ENCODE measurements around the gene STN1.

DNA sequence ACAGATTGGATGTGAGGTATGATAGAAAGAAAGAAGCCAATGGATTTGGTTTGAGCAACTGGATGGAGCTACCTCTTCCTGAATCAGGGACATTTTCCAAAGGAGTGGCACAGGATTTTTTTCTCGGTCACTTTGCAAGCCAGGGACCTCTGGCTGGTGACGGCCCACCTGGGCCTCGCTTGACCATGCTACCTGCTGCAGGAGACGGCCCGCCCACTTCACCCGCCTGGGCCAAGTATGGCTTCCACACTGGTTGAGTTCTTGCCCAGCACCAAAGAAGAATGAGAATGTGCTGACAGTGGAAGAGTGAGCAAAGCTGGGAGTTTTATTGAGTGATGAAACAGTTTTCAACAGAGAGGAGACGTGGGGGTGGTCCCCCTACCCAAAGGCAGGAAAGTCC is 38.2 kb downstream of the STN1 start:
- TF ChIP-seq, protein P1, sequence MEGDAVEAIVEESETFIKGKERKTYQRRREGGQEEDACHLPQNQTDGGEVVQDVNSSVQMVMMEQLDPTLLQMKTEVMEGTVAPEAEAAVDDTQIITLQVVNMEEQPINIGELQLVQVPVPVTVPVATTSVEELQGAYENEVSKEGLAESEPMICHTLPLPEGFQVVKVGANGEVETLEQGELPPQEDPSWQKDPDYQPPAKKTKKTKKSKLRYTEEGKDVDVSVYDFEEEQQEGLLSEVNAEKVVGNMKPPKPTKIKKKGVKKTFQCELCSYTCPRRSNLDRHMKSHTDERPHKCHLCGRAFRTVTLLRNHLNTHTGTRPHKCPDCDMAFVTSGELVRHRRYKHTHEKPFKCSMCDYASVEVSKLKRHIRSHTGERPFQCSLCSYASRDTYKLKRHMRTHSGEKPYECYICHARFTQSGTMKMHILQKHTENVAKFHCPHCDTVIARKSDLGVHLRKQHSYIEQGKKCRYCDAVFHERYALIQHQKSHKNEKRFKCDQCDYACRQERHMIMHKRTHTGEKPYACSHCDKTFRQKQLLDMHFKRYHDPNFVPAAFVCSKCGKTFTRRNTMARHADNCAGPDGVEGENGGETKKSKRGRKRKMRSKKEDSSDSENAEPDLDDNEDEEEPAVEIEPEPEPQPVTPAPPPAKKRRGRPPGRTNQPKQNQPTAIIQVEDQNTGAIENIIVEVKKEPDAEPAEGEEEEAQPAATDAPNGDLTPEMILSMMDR (IDR thresholded peaks at IDR 0.05): no peak
- no peak for TF ChIP-seq TCF7L2 (IDR thresholded peaks at IDR 0.05; ENCODE audit: low read depth, low read length)
